GM19193 (cell line): ENCODE data around the gene JARID2.

Experiments
- POLR2A ChIP-seq: IDR thresholded peaks from 4 replicates; pipeline ENCODE4 v1.6.1; 2011; ENCODE audit not compliant: insufficient read depth, insufficient read length; ENCODE audit errors: extremely low read depth

JARID2 gene

GRCh38 chr6:15413466-15414234 lies 167.8 kb downstream of the JARID2 start:
- TF ChIP-seq POLR2A, result no peak

DNA sequence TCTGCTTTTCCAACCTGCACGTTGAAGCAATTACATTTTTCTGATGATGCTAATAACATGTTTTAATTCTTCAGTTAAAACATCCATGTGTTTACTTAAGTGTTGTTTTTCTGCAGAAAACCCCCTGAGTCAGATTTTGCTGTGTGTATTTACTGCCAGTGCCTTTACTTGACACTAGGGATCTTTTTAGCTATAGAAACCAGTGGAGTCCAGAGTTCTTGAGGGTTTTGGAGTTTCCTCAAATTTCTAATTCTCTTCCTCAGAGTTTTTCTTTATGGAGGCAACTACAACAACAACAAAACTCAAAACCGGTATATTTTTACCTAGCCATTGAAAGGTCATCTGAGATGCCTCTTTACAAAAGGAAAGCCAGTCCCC lies 168.4 kb downstream of the JARID2 start:
- TF ChIP-seq POLR2A, result no peak

DNA sequence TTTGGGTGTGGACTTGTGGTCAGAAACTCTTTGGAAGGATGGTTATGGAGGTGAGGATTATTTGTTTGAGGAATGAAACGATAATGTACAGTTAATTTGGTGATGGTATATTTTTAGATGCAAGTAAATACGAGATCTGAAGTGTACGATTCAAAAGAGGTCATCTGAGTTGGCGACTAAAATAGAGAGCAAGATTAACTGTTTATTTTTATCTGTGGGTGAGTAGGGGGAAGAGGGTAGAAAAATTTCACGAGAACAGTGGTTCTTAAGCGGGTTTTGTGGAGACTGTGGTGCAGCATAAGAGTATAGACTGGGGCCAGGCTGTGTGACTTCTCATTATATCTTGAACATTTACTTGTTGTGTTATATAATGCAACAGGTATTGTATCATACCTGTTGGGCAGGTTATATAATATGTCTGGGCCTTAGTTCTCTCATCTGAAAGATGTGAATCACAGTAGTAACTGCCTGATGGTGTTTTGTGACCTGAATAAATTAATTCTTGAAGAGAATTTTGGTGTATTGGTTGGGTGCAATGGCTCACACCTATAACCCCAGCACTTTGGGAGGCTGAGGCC lies 171.2 kb downstream of the JARID2 start:
- TF ChIP-seq POLR2A, result no peak

DNA sequence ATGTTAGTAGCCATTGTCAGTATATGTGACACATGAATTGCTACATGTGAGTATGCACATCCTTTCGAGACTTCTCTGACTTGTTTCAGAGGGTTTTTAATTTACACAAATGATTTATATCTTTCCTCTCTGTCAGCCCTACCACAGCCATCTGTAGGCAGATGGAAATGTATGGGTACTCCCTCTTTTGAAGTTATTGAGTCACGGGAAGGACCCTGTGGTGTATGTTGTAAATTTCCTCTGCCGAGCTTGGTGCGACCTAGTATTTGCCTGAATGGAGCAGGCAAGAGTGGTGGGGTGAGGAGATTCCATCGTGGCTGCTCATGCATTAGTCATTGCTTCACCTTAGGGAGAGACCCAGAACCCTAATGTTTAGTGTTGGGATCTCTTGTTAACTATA lies 171.9 kb downstream of the JARID2 start:
- TF ChIP-seq POLR2A, result no peak

- no peak for TF ChIP-seq POLR2A
Observed at GRCh38 chr6:15419493-15419892, 173.6 kb downstream of the JARID2 start.

DNA sequence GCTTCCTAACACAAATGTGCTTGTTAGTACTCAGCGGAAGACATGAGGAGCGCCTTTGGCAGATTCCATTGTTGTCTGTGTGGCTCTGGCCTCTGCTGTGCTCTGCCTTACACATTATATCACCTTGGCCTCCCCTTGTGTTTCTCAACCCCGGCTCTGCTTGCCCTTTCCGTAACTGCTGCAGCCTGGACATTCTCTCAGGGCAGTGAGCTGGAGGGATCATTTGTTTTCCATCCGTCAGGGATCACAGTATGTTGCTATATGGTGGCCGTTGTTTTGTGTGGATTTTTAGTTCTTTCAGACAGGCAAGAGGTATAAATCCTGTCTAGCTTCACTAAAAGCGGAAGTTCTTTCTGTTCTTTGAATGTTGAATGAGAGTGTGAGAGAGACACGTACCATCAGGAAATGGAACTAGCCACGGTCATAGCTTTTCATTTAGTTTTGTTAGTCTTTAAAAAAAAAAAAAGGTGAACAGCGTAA lies 175.1 kb downstream of the JARID2 start:
- TF ChIP-seq POLR2A, result no peak

- TF ChIP-seq POLR2A, result no peak
Observed at GRCh38 chr6:15421945-15422733, 176.3 kb downstream of the JARID2 start.

- no peak for TF ChIP-seq POLR2A
Observed at GRCh38 chr6:15423286-15423993, 177.6 kb downstream of the JARID2 start.

DNA sequence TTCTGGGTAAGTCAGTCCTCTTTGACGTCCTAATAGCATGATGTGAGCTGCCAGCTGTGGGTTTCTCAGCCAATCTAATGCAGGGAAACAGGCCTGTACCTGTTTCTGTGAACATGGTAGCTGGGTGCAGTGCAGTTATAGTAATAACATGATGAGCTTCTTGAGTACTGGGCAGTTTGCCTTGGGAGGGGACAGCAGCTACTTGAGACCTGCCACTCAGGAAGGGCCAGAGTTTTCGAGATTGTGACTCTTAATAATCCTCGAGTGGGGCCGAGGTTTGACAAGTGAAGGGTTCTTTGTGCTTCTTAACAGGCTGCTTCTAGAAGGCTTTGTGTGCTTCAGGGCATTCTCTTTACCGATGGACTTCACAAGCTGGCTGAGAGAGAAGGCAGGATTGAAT lies 180.1 kb downstream of the JARID2 start:
- no peak for TF ChIP-seq POLR2A

- no peak for TF ChIP-seq POLR2A
Observed at GRCh38 chr6:15426395-15426794, 180.5 kb downstream of the JARID2 start.

DNA sequence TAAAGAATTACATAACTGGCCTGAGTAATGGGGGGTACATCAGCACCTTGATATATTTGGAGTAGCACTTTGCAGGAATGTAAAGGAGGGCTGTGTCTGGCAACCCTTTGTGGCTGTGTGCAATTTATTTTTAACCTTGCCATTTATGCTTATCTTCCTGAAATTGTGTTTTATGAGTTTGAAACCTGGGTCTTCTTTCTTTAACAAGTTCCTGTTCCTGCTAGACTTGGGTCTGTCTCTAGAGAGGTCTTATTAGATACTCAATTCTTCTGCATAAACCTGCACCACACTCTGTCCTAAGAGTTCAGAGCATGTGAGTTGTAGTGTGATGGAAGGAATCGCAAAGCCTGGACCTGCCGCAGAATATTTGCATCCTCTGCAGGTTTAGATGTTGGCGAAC lies 181.0 kb downstream of the JARID2 start:
- no peak for TF ChIP-seq POLR2A

DNA sequence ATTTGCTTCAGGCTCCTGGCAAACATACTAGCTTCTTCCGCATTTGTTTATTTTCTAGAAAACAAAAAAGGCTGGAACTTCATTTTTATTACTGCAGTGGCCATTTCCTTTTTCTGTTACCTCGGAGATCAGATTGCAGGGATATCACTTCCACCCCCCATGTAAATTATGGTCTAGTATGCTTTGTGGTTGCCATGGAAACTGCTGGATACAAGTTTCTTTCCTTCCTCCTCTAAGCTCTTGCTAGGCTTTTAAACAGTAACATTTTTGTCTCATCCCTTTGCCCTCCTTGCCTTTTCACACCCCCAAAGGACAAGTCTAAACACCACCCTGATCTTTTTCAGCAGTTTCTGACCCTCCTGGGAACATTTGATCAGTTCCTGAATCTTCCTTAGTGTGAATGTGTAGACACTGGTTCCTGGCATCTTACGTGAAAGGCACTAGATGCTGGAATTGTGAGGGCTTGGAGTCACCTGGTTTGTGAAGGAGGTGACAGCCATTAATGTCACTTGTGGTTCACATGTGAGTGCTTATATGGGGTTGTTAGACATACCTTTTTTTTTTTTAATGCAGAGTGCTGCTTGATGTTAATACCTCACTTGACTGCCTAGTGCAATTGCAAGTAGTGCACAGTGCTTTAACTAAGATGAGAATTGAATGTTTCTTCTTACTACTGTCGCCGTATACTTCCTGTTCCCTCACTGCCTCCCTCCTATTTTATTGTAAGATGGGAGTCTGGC lies 181.6 kb downstream of the JARID2 start:
- TF ChIP-seq POLR2A, result no peak

- TF ChIP-seq POLR2A, result no peak
Observed at GRCh38 chr6:15429141-15430110, 183.6 kb downstream of the JARID2 start.

- TF ChIP-seq POLR2A, result no peak
Observed at GRCh38 chr6:15430186-15430585, 184.3 kb downstream of the JARID2 start.

DNA sequence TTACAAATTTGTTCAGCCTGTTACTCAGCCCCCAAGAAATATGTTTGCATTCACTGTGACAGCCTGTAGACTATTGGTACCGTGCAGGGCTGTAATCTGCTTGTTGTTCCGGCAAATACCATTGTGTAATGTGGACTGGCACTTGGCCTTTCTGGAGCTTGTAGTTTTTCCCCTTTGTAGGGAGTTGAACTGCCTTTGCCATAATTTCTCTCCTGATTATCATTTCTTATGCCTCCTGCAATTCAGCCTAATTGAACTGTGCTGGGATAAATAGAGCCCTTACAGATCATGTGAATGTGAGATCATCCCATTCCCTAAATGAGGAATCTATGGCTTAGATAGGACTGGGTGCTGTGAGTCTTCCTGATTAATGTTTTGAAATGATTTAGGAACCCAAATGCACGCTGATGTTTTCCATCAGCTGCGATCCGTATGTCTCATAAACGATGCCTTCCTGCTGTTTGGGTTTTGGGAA lies 185.1 kb downstream of the JARID2 start:
- TF ChIP-seq POLR2A, result no peak
